HEK293 (cell line): ENCODE data around the gene CSGALNACT2.

Source experiments
- ZFP41 ChIP-seq: fragments of 450-650 bp; formaldehyde crosslinking; IDR thresholded peaks from 2 replicates; pipeline ENCODE4 v1.5.1; 2016; ENCODE audit warnings: missing biosample characterization, missing genetic modification characterization, borderline replicate concordance
- ZSCAN23 ChIP-seq: fragments of 450-650 bp; formaldehyde crosslinking; IDR thresholded peaks from 2 replicates; pipeline ENCODE4 v1.5.1; 2016; ENCODE audit warnings: missing biosample characterization, missing genetic modification characterization
- TF ChIP-seq, protein P1 (sequence below): fragments of 450-650 bp; formaldehyde crosslinking; IDR thresholded peaks from 2 replicates; pipeline ENCODE4; 2016; ENCODE audit warnings: missing biosample characterization, missing genetic modification characterization

- TF ChIP-seq ZFP41 (no peak), ZSCAN23 (tag by site-specific recombination) (no peak)
- TF ChIP-seq, protein P1, sequence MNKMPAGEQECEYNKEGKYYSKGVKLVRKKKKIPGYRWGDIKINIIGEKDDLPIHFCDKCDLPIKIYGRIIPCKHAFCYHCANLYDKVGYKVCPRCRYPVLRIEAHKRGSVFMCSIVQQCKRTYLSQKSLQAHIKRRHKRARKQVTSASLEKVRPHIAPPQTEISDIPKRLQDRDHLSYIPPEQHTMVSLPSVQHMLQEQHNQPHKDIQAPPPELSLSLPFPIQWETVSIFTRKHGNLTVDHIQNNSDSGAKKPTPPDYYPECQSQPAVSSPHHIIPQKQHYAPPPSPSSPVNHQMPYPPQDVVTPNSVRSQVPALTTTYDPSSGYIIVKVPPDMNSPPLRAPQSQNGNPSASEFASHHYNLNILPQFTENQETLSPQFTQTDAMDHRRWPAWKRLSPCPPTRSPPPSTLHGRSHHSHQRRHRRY (tag by site-specific recombination) = no peak
Observed at GRCh38 chr10:43111101-43111500, 27.1 kb upstream of the CSGALNACT2 start.
